SK-N-SH (cell line): ENCODE measurements around the gene UTP18.

ENCODE experiments used
- CHD2 ChIP-seq: fragments of 150-350 bp; IDR thresholded peaks from 2 replicates; pipeline ENCODE4 v1.6.1; 2018; ENCODE audit warnings: low read length; ENCODE audit not compliant: partially characterized antibody
- RCOR1 ChIP-seq: fragments of 150-350 bp; IDR thresholded peaks from 2 replicates; pipeline ENCODE4 v1.6.1; 2017; ENCODE audit warnings: antibody characterized with exemption, low read length
- TF ChIP-seq, protein P1 (sequence below): fragments of 200-600 bp; sonication (generic); IDR thresholded peaks from 2 replicates; pipeline ENCODE4 v1.6.1; 2017; ENCODE audit warnings: antibody characterized with exemption, mild to moderate bottlenecking, moderate library complexity
- TF ChIP-seq, protein P2 (sequence below): fragments of 150-350 bp; IDR thresholded peaks from 2 replicates; pipeline ENCODE4 v1.6.1; 2016; ENCODE audit warnings: mild to moderate bottlenecking, low read depth, low read length

DNA sequence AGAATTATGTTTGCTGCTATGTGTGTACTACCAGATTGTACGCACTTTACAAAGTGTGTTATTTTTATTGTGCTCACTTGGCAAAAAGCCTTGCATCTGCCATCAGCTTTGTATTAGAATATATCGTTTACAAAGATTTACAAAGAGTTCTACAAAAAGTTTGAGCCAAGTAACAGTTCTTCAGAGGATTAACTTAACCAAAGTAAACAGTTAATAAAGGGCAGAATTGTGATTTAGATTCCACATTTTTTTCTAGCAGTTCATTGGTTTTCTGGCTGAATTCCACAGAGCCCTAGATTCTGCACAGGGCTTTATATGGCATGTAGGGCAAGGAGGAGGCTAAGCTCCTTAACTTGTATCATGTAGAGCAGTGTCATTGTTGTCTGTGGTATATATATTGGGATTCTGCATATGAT, 29.4 kb downstream of the UTP18 start:
- no peak for TF ChIP-seq RCOR1
- no peak for TF ChIP-seq CHD2
- TF ChIP-seq, protein P1, sequence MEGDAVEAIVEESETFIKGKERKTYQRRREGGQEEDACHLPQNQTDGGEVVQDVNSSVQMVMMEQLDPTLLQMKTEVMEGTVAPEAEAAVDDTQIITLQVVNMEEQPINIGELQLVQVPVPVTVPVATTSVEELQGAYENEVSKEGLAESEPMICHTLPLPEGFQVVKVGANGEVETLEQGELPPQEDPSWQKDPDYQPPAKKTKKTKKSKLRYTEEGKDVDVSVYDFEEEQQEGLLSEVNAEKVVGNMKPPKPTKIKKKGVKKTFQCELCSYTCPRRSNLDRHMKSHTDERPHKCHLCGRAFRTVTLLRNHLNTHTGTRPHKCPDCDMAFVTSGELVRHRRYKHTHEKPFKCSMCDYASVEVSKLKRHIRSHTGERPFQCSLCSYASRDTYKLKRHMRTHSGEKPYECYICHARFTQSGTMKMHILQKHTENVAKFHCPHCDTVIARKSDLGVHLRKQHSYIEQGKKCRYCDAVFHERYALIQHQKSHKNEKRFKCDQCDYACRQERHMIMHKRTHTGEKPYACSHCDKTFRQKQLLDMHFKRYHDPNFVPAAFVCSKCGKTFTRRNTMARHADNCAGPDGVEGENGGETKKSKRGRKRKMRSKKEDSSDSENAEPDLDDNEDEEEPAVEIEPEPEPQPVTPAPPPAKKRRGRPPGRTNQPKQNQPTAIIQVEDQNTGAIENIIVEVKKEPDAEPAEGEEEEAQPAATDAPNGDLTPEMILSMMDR: no peak
- TF ChIP-seq, protein P2, sequence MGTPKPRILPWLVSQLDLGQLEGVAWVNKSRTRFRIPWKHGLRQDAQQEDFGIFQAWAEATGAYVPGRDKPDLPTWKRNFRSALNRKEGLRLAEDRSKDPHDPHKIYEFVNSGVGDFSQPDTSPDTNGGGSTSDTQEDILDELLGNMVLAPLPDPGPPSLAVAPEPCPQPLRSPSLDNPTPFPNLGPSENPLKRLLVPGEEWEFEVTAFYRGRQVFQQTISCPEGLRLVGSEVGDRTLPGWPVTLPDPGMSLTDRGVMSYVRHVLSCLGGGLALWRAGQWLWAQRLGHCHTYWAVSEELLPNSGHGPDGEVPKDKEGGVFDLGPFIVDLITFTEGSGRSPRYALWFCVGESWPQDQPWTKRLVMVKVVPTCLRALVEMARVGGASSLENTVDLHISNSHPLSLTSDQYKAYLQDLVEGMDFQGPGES: no peak
